Cardiac fibroblast (primary cell): ENCODE measurements around the gene CREB3L2.

ENCODE experiments used
- DNase-seq, 2 donors: peaks; one replicate each; pipeline versions ENCODE4 v3.0.0 to v3.0.0-alpha.2; 2010; ENCODE audit warnings: low read depth in 2 of 2
- H3K4me3 ChIP-seq, 2 donors: replicated peaks in 1 of 2; 1 replicate in 1 of 2; 2 replicates in 1 of 2; pipeline ENCODE4 v1.5.1; 2011; ENCODE audit warnings: low read depth in 2 of 2, low read length in 2 of 2, mild to moderate bottlenecking in 2 of 2, moderate library complexity in 1 of 2
- CTCF ChIP-seq: IDR thresholded peaks from one replicate; pipeline ENCODE4 v1.5.1; 2011; ENCODE audit warnings: low read depth, mild to moderate bottlenecking, low read length, inconsistent platforms

Gene CREB3L2

GRCh38 chr7:137871170-137871915, 130.5 kb downstream of the CREB3L2 start:
- no peak overlapping the region for H3K4me3 ChIP-seq
- no peak for TF ChIP-seq CTCF
- DNase-seq, result peak in 1 of 2 donors; percentile 54

GRCh38 chr7:137870684-137871083, 131.2 kb downstream of the CREB3L2 start:
- no peak for TF ChIP-seq CTCF
- H3K4me3 ChIP-seq, result no peak overlapping the region
- DNase-seq, result no peak

GRCh38 chr7:137870078-137870477, 131.8 kb downstream of the CREB3L2 start:
- DNase-seq, result no peak
- no peak for TF ChIP-seq CTCF
- H3K4me3 ChIP-seq, result no peak overlapping the region

- no peak overlapping the region for H3K4me3 ChIP-seq
- no peak for TF ChIP-seq CTCF
- no peak for DNase-seq
Observed at GRCh38 chr7:137869260-137869659, 132.6 kb downstream of the CREB3L2 start.

GRCh38 chr7:137867289-137867688, 134.6 kb downstream of the CREB3L2 start:
- H3K4me3 ChIP-seq, result no peak overlapping the region

GRCh38 chr7:137865764-137866163, 136.1 kb downstream of the CREB3L2 start:
- TF ChIP-seq CTCF, result no peak
- DNase-seq, result no peak
- H3K4me3 ChIP-seq, result no peak overlapping the region

More at GRCh38 chr7:137867289-137867688, 134.6 kb downstream of the CREB3L2 start:
- DNase-seq, result no peak
- TF ChIP-seq CTCF, result no peak

- TF ChIP-seq CTCF, result no peak
- DNase-seq, result no peak
- no peak overlapping the region for H3K4me3 ChIP-seq
Observed at GRCh38 chr7:137862964-137863363, 138.9 kb downstream of the CREB3L2 start.
